ENCODE data around the gene YTHDF1. TPM values are rescaled to one million over a fixed set of nuclear protein-coding genes. Genes with fewer than 3 reads are reported as not detected.
A peak's percentile ranks its signal among the peaks of the same experiment; 100 is the strongest.

The YTHDF1 gene
- 24.8 and 30.7 TPM in 2 replicates for total RNA-seq

GRCh38 chr20:63216041-63216848, at the start of gene YTHDF1:
Gene YTHDF1, minus strand, starts transcription at chr20:63216131. Its CDS starts 239 bp downstream, at chr20:63215892.
- H3K4me3 ChIP-seq (ENCODE audit: low read depth, low read length) = peak within 1 kb of the TSS; percentile 82
- peak; percentile 93 for DNase-seq (ENCODE audit: low read depth)
- TF ChIP-seq CTCF (IDR thresholded peaks at IDR 0.05; ENCODE audit: insufficient read depth, low read depth, low read length) = no peak

- no peak for DNase-seq (ENCODE audit: low read depth)
- TF ChIP-seq CTCF (IDR thresholded peaks at IDR 0.05; ENCODE audit: insufficient read depth, low read depth, low read length) = no peak
- H3K4me3 ChIP-seq (ENCODE audit: low read depth, low read length) = no peak overlapping the region
Measured at GRCh38 chr20:63264519-63264918, 48.6 kb upstream of the YTHDF1 start.

DNA sequence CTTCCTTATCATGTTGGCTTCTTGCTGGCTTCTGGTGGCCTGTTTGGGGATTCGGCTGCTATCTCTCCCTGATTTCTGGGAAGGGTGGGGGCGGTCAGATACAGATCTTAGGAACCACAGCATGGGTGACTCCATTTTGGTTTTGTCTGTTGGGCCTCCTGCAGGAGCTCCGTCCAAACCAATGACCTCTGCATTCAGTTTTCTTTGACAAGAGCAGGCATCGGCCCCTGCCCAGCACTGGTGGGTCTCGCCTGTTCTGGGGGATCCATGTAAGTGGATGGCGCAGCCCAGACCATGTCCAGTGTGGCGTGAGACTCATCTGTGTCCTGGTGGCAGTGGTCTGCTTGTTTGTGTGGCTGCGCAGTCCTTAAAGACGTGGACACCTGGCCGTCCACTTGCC, 48.1 kb upstream of the YTHDF1 start:
- no peak for TF ChIP-seq CTCF (IDR thresholded peaks at IDR 0.05; ENCODE audit: insufficient read depth, low read depth, low read length)
- H3K4me3 ChIP-seq (ENCODE audit: low read depth, low read length) = no peak overlapping the region
- no peak for DNase-seq (ENCODE audit: low read depth)

DNA sequence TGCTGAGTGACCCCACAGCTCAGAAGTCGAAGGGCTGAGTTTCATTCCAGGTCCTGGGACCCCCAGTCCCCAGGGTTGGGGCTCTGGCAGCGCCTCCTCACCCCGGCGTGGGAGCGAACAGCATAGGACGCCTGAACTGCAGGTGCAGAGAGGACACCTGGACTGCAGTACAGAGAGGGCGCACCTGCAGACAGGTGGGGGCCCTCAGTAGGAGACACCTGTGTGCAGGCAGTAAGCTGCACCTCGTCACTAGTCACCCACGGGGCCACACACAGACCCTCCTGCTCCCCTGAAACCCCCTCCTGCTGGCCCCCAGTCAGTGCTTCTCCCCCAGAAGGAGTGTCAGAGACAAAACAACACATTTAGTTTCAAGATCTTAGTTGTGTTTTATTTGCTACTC, 46.9 kb upstream of the YTHDF1 start:
- no peak for TF ChIP-seq CTCF (IDR thresholded peaks at IDR 0.05; ENCODE audit: insufficient read depth, low read depth, low read length)
- DNase-seq (ENCODE audit: low read depth) = no peak
- H3K4me3 ChIP-seq (ENCODE audit: low read depth, low read length) = no peak overlapping the region

DNA sequence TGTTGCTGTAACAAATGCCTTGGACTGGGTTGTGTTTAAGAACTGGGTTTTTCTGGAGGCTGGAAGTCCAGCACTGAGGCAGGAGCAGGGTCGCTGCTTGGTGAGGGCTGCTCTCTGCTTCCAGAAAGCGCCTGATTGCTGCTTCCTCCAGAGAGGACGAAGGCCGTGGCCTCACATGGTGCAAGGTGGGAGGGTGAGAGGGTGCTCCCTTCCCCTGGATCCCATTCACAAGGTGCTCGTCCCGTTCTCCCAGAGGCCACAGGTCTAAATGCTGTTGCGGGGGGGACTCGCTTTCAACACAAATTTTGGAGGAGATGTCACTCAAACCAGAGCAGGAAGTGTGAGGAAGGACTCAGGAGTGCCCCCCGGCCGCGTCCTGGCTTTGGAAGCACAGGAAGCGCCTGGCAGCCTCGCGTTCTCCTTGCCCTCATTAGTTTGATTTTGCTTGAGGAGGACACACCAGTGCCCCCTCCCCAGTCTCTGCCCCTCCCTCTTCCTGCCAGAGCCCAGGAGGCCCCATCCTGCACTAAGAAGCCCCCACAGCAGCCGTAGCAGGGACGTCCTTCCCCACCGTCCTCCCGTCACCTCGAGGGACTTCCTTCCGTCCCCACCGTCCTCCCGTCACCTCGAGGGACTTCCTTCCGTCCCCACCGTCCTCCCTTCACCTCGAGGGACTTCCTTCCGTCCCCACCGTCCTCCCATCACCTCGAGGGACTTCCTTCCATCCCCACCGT, 46.0 kb upstream of the YTHDF1 start:
- no peak for DNase-seq (ENCODE audit: low read depth)
- no peak overlapping the region for H3K4me3 ChIP-seq (ENCODE audit: low read depth, low read length)
- no peak for TF ChIP-seq CTCF (IDR thresholded peaks at IDR 0.05; ENCODE audit: insufficient read depth, low read depth, low read length)

DNA sequence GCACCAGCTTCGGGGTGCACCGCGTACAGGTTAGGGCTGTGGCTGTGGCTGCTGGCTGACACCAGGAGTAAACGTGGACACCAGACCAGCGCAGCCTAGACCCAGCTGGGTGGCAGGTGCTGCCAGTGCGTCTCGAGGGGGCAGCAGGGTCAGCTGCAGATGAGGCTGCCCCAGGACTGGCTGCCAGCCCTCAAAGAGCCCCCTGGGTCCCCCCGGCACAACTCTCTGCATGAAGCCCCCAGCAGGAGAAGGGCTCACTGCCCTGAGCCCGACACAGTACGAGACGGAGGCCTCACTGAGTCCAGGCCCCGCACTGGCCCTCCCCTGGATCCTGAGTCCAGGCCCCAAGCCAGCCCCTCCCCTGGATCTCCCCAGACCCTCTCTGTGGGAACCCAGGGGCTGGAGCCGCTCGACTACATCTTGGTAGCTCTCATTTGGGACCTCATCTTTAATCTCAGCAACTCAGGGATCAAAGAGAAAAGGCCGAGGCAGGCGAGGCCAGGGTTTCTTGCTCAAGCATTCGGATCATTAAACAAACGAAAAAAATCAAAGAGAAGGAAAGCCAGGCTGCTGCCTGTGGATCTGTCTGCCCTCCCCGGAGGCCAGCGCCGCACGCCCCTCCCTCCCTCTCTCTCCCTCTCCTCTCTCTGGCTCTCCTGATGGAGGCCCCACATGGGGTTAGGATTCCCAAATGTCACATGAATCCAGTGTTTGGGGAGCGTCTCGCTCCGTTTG, 45.3 kb upstream of the YTHDF1 start:
- peak; percentile 17 for DNase-seq (ENCODE audit: low read depth)
- TF ChIP-seq CTCF (IDR thresholded peaks at IDR 0.05; ENCODE audit: insufficient read depth, low read depth, low read length) = no peak
- no peak overlapping the region for H3K4me3 ChIP-seq (ENCODE audit: low read depth, low read length)

Data from fibroblast of villous mesenchyme (primary cell).